Raji (cell line): ENCODE data around the gene EHMT1.

Experiments used
- POLR2A ChIP-seq: IDR thresholded peaks from 2 replicates; pipeline ENCODE4 v1.6.1; 2011; ENCODE audit warnings: low read depth, low read length, control low read depth; ENCODE audit not compliant: insufficient read depth

The EHMT1 gene

GRCh38 chr9:137721479-137721878, 102.7 kb downstream of the EHMT1 start:
- TF ChIP-seq POLR2A = no peak

- TF ChIP-seq POLR2A = no peak
Measured at GRCh38 chr9:137721899-137722298, 103.1 kb downstream of the EHMT1 start.

GRCh38 chr9:137722481-137722880, 103.7 kb downstream of the EHMT1 start:
- TF ChIP-seq POLR2A = no peak

- no peak for TF ChIP-seq POLR2A
Measured at GRCh38 chr9:137723783-137724445, 105.1 kb downstream of the EHMT1 start.

GRCh38 chr9:137724818-137725240, 106.0 kb downstream of the EHMT1 start:
- no peak for TF ChIP-seq POLR2A

DNA sequence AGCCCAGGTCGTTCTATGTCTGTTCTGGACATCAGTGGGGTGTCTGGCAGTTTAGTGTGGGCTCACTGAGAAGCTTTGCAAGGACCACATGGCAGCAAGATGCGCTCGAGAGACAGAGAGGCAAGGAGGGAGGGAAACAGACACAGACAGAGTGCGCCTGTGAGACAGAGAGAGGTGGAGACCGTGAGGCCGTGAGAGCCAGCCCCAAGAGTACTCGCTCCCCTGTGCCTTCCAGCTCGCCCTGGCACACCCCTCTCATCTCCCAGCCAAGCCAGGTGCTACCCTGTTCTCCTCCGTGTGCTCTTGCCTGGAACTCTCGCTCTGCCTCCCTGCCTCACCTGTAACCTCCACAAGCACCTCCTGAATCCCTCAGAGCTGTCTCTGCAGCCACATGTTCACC, 106.8 kb downstream of the EHMT1 start:
- no peak for TF ChIP-seq POLR2A

GRCh38 chr9:137726764-137727163, 108.0 kb downstream of the EHMT1 start:
- TF ChIP-seq POLR2A = no peak

DNA sequence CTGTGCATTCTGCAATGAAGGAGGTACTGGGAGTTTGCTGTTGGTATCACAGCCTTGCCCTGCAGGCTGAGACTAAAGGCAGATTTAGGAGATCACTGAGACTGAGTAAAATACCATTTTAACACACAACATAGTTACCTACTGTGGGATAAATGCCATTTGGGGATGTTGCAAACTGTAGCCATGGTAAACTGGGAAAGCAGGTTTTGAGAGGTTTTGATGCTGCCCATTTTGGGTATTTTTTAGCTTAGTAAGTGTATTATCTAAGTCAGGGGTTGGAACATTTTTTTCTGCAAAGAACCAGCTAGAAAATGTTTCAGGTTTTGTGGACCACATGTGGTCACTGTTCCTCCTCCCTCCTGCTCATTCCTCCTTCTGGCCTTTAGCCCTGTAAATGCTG, 108.9 kb downstream of the EHMT1 start:
- TF ChIP-seq POLR2A = no peak

DNA sequence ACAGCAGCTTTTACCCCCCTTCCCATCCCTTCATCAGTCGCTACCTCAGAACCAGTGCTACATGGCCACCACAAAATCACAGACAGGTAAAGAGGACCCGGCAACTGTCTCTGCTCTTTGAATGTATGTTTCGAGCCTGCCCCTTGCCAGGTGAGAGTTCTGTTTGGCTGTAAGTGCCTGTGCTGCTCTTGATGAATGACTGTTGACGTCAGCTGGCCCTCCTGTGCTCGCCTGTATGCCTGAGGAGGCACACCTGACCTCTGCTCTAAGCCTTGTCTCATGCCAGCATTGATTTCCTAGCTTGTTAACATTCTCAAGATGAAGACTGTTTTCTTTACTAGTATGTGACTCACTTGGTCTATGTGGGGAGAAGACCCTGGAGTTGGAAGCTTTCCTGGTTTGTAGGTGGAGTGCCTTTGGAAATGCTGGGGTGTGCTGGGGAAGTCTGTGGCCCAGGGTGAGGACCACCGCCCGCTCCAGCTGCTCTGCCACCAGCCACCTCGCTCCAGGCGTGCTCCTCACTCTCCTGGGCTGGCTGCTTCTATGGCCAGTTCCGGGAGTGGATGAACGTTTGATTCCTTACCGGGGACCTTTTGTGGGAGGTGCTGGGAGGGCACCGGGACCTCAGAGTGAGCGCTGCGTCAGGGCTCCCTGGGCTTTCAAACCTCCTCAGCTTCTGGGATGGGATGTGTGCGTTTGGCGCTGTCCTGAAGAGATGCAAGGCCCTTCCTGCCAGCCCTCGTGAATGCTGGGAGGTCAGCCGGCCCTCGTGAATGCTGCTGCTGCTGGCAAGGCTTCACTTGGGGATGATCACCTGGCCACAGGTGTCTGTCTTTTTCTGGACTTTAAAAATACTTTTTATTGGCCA, 109.9 kb downstream of the EHMT1 start:
- no peak for TF ChIP-seq POLR2A

- no peak for TF ChIP-seq POLR2A
Measured at GRCh38 chr9:137731216-137731946, 112.6 kb downstream of the EHMT1 start.

GRCh38 chr9:137731947-137732813, 113.4 kb downstream of the EHMT1 start:
- TF ChIP-seq POLR2A = no peak

GRCh38 chr9:137733429-137733828, 114.6 kb downstream of the EHMT1 start:
- TF ChIP-seq POLR2A = no peak

- TF ChIP-seq POLR2A = no peak
Measured at GRCh38 chr9:137734181-137734580, 115.4 kb downstream of the EHMT1 start.

DNA sequence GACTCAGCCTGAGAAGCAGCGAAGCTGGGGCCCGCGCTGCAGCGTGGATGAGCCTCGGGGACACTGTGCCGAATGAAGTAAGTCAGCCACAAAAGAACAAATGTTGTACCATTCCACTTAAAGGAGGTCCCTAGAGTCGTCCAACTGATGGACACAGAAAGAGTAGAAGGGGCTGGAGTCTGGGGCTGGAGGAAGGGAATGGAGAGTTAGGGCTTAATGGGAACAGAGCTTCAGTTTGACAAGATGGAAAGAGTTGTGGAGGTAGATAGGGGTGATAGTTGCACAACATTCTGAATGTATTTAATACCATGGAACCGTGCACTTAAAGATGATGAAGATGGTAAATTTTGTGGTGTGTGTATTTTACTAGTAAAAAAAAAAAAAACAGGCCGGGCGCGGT, 119.9 kb downstream of the EHMT1 start:
- no peak for TF ChIP-seq POLR2A

DNA sequence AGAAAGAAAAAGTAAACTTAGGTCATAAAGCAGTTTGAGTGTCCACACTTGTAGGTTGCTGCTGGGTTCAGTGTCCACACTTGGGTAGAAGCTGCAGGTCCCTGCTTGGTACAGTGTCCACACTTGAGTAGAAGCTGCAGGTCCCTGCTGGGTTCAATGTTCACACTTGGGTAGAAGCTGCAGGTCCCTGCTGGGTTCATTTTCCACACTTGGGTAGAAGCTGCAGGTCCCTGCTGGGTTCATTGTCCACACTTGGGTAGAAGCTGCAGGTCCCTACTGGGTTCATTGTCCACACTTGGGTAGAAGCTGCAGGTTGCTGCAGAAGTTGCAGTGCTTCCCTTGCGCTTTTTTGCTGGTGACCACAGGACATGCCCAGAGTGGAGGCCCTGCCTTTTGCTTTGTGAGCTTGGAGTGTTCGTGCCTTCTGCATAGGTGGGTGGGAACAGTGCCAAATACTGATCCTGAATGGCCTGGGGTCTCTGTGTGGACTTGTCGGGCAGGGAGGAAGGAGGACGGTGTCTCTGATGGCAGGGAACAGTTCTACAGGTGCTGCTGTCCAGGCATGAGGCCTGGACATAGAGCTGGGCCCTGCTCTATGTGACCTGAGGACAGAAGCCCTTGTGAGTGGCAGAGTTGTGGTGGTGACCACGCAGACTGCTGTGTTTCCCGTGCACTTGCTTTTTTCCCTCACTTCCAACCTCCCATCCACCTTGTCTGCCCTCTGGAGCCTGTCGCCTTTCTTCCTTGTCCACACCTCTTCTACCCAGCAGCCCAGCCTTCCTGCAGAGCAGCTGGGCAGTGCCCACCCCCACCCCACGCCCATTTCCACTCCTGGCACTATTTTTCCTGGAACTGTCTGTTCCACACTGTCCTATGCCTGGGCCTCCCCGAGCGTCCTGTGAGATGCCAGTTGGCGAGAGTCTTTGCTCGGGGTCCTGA, 120.8 kb downstream of the EHMT1 start:
- TF ChIP-seq POLR2A = no peak
